Brain microvascular endothelial cell (primary cell): ENCODE results near the gene DCAF11.

Experiments used
- DNase-seq: peaks from one replicate; pipeline ENCODE4 v3.0.0-alpha.2; 2020
- H3K27ac ChIP-seq: fragments of 250-450 bp; sonication (Bioruptor Pico); 2 replicates; pipeline ENCODE4 v1.5.1; 2020; ENCODE audit warnings: mild to moderate bottlenecking, moderate library complexity
- H3K27me3 ChIP-seq: fragments of 250-450 bp; sonication (Bioruptor Pico); replicated peaks from 2 replicates; pipeline ENCODE4 v1.5.1; 2020; ENCODE audit warnings: mild to moderate bottlenecking
- H3K36me3 ChIP-seq: fragments of 250-450 bp; sonication (Bioruptor Pico); replicated peaks from 2 replicates; pipeline ENCODE4 v1.5.1; 2020; ENCODE audit warnings: mild to moderate bottlenecking
- H3K4me3 ChIP-seq: 2 replicates; pipeline ENCODE4 v1.5.1; 2011; ENCODE audit warnings: low read depth, mild to moderate bottlenecking, control low read depth, low read length, moderate library complexity
- CTCF ChIP-seq: IDR thresholded peaks from 2 replicates; pipeline ENCODE4 v1.5.1; 2011; ENCODE audit warnings: low read depth, mild to moderate bottlenecking, moderate library complexity, low read length, control low read depth, inconsistent platforms; ENCODE audit errors: missing control alignments
- in situ Hi-C: cut with HindIII; loops from 2 replicates; pipeline ENCODE4 v1.10.0; 2017; ENCODE audit warnings: low sequenced_read_pairs, low pct_ligation_motif_present

DCAF11 gene

GRCh38 chr14:24098229-24098926, 16.2 kb upstream of the DCAF11 start:
- H3K27me3 ChIP-seq: no peaks in the 10 kb centered on the region
- TF ChIP-seq CTCF: no peak
- H3K27ac ChIP-seq: no peak overlapping the region
- H3K4me3 ChIP-seq: no peak overlapping the region
- H3K36me3 ChIP-seq: no peaks in the 10 kb centered on the region
- no peak for DNase-seq
- in situ Hi-C loops: no loop called here

GRCh38 chr14:24098927-24099813, 15.4 kb upstream of the DCAF11 start:
- Histone ChIP-seq H3K36me3 (no peaks in the 10 kb centered on the region), H3K4me3 (no peak overlapping the region), H3K27ac (no peak overlapping the region), H3K27me3 (no peaks in the 10 kb centered on the region)
- in situ Hi-C loops: no loop called here
- no peak for TF ChIP-seq CTCF
- DNase-seq: no peak

- Histone ChIP-seq H3K27me3 (no peaks in the 10 kb centered on the region), H3K27ac (no peak overlapping the region), H3K4me3 (no peak overlapping the region), H3K36me3 (no peaks in the 10 kb centered on the region)
- in situ Hi-C loops: no loop called here
- no peak for DNase-seq
- TF ChIP-seq CTCF: no peak
Observed at GRCh38 chr14:24100197-24100981, 14.2 kb upstream of the DCAF11 start.

- no peak overlapping the region for H3K4me3 ChIP-seq
- H3K36me3 ChIP-seq: no peaks in the 10 kb centered on the region
- H3K27ac ChIP-seq: no peak overlapping the region
- H3K27me3 ChIP-seq: no peaks in the 10 kb centered on the region
- TF ChIP-seq CTCF: no peak
- in situ Hi-C loops: no loop called here
- no peak for DNase-seq
Observed at GRCh38 chr14:24100982-24101494, 13.5 kb upstream of the DCAF11 start.

GRCh38 chr14:24102357-24103048, 12.1 kb upstream of the DCAF11 start:
- in situ Hi-C loops: no loop called here
- H3K36me3 ChIP-seq: no peaks in the 10 kb centered on the region

More at GRCh38 chr14:24102357-24103048, 12.1 kb upstream of the DCAF11 start:
- no peaks in the 10 kb centered on the region for H3K27me3 ChIP-seq
- no peak overlapping the region for H3K4me3 ChIP-seq
- H3K27ac ChIP-seq: no peak overlapping the region
- TF ChIP-seq CTCF: no peak
- no peak for DNase-seq
